OCI-M2 (cell line): Measurements from ENCODE around the gene ACO1.

Experiments
- DNase-seq: peaks from one replicate; lab custom pipeline; 2025; ENCODE audit not compliant: unreplicated experiment; lab: John Stamatoyannopoulos, UW

ACO1 gene

DNA sequence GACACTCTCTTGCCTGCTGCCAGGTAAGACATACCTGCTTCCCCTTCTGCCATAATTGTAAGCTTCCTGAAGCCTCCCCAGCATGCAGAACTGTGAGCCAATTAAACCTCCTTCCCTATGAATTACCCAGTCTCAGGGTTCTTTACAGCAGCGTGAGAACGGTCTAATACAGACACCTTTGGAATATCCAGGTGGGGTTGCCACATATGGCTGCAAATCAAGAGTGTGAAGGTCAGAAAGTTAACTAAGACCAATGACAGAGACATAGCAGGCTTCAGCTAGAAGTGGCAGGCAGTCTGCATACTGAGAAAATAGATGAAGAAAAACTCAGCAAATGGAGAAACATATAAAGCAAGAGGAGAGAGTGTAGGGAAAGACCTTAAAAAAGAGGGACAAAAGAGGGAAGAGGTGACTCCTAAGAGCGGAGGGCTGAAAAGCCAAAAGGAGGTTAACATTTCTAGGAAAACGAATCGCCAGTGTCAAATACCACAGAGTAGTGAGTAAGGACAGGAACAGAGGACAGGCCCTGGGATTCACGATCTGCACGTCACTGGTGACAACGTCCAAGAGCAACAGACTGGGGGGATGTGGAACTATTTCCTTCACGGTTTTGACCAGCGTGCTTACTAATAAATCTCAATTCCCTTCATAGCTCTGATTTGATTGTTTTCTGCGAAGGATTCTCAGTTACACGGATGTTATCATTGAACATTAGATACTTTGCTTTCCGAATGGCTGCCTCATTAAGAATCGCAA lies 1.7 kb upstream of the ACO1 start:
- no peak for DNase-seq

DNA sequence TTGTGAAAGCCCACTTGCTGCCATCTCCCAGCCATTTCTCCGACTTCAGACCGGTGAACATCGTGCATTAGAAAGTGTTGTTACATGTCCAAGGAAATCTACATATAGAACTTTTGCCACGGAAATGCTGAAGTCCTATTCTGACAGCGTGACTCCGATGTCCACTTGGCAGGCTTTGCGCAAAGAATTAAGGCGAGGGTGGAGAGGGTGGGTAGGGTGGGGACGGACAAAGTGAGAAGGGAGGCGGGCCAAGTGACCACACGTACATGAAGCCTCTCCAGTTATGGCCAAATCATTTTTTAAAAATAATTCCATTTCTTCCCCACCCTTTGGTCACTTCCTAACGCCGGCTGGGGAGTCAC lies 460 bp upstream of the ACO1 start:
- DNase-seq = no peak

DNA sequence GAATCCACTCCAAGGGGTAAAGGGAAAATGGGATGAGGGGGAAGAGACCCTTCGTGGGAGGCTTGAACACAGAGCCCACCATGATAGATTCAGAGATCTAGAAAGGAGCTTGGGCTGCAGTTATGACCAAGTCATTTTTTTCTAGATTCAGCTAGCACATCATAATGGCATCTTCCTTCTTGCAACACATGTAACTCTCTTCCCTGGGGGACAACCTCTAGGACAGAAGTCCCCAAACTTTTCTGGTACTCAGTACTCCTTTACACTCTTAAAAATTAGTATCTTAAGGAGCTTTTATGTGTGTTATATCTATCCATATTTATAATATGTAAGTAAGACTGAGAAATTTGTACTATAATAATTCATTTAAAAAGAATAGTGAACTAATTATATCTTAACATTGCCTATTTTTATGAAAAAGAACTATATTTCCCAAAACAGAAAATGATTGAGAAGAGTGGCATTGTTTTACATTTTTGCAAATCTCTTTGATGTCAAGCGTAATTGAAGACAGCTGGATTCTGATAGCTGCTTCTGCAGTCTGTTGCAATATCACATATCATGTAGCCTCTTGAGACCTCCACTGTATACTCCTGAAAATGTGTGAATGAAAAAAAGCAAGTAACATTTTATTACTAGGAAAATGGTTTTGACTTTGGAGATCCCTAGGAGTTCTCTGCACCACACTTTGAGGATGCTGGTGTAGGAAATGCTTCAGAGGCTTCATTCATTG lies 875 bp downstream of the ACO1 start:
- DNase-seq = no peak

DNA sequence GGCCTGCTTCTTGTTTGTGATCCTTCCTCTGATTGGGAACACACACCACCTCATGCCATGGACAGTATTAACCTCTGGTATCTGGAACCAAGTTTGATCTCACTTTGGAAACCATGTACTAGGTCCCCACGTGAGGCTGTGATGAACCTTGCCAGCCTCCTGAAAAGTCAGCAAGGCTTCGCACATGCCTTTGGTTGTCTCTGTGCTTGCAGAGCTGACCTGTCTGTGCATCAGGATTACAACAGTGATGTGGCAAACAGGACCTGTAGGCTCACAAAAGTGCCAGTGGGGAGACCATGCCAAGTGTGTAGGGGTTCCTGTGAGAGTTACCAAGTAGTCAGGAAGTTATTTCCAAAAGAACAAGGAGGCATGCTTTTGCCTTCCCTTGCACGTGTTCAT lies 1.4 kb downstream of the ACO1 start:
- DNase-seq = no peak

DNA sequence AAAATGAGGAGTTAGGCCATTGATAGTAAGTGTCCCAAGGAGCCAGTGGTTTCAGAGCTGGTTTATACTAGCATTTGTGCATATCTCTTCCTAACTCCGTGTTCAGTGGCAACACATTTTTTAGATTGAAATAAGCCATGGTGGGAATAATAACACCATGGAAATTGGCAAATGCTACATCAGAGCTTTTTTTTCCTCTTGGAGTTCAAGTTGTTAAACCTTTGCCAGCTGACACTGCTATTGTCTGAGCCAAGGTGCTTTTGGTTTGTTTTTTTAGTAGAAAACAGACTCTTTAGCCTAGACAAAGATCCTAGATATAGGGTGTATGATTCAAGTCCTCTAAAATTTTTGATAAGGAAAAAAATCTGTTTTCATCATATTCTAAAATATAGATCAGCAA lies 2.8 kb downstream of the ACO1 start:
- DNase-seq = no peak

DNA sequence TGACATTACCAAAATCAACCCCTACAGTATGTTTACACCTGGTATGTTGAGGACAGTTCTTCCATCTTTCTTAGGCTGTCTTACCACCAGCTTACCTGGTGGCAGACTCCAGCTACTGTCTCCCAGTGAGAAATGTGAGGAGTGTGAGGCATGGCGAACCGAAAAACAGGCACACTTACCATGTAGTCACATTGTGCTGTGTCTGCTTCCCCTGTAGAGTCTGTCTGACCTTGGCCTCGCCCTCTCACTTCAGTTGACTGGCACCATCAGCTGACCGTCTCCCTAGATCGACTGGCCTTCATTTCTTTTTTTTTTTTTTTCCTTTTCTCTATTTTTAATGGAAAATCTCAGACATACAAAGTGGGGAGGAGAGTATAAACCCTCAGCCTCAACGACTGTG lies 4.9 kb downstream of the ACO1 start:
- no peak for DNase-seq

DNA sequence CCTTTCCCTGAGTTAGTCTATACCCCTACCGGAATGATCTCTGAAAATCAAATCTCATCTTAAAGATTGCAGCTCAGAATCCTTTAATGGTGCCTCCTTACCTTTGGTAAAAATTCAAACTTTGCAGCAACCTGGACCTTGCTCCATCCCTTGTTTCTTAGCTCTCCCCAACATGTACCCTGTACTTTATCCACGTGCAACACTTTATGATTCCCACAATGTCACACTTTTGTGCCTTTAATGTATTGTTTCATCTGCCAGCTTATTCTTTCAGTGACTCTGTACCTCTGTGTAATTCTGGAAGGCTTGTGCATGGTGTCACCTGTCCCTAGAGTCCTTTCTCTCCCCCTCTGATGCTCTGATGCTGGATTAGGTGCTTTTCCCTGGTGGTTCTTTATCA lies 9.5 kb downstream of the ACO1 start:
- DNase-seq = no peak

DNA sequence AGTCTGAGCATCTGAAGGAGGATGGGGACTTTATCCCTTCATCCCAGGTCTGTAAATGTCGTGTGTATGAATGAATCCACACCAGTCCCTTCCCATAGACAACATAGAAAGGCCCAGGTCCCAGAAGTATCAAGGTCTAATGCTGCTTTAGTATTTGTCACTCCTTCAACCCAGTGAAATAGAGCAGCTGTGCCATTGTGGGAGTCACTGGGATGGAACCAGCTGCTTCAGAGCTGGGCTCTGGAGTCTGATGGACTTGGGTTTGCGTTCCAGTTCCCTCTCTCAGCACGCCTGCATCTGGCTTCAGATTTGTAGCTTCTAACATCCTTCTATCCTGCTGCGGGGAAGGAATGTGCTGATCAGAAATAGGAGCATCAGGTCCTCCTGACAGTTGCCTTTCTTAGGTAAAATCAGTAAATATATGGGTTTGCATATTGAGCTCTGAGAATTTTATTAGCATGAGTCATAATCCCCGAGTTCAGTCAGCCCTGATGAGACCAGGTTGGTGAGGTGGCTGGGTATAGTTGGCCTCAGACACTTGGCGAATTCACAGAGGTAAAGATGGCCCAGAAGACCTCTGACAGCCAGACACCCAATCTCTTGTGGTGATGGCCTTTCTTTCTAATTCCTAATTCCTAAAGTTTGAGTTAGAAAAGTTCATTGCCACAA lies 10.1 kb downstream of the ACO1 start:
- DNase-seq = no peak

DNA sequence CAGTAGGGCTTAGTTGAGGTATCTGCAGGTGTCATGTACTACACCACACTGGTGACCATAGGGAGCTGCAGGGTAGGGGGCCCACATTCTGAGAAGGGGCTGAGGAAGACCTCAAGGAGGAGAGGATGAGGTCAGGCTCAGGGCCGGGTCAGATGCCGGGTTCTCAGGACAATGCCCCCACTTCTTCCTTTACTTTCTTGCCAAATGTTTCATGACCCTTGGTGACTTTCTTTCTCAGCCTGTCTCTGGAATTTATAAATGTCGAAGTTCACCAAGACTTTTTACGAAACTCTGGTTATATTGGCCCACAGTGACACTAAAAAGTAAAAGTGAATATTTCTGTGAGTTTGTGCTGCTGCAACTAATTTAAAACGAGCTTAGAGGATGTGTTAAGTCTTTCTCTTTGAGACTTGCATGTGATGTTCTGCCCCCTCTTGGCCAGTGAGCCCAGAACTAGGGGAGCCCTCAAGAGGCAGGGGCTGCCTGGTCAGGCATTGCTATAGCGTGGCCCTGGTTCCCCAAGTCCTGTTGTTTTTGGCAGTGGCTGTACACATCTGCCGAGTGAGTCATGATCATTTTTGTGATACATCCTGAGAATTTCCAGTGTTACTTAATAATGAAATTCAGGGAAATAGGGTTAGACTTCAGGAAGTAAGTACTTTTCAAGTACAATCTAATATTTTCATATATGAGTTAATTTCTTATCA lies 11.2 kb downstream of the ACO1 start:
- DNase-seq = no peak

DNA sequence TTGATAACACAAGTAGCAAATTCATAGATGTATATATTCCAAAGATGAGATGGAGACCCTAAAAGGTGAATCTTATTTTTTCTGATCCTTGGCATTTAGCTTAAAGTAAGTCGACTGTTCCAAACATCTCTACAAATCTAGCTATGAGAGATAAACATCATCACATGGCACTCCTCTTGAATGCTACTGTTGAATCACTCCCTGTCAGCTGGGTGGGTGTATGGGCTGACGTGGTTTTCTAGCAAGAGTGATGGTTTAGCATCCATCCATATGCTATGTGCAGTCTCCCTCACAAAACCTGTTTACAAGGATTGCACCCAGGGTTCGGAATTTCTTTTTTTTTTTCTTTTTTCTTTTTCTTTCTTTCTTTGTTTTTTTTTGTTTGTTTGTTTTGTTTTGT lies 13.8 kb downstream of the ACO1 start:
- DNase-seq = no peak

DNA sequence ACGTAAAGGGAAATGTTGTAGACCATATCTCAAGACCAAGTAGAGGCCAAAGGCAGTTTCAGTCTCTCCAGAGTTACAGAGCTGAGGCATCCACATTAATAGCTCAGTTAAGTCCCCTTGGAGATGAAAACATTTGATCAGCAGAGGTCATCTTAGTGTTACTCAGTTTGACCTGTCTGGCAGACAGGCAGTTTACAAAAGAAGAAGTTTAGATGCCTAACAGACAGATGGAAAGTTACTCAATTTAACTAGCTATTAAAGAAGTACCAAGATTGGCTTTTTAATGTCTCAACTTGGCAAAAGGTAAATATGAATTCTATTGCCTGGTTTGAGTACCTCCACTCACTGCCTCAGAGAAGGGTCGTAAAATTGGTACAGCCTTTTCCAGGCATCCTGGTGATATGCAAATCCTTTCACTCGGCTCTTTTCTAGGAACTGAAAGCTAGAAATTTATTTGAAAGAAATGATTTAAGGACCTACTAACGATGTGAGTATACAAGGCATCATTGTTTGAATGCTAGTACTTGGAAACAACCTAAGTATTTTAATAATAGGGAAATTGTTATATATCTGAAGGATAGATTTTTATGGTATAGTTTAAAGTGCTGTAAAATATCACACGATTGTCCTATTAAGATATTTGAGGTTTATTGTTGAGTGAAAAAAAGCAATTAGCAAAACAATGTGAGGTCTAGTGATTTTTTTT lies 14.8 kb downstream of the ACO1 start:
- DNase-seq = no peak

DNA sequence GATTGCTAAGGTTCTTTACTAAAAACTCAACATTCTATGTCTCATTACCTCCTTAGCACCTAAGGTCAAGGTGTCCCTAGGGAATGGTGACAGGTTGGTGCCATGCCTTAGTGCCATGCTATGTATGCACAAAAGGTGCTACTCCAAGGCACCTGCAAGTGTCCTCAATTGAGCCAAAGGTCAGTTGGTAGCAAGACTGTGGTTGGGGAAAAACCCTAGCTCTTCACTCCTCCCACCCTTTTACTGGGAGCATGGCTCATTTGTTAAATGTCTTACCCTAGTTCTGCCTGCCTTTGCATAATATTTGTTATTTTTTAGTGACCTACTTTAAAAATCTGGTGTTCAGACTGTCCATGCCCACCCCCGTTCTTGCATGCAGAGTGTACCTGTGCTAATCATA lies 17.0 kb downstream of the ACO1 start:
- no peak for DNase-seq

DNA sequence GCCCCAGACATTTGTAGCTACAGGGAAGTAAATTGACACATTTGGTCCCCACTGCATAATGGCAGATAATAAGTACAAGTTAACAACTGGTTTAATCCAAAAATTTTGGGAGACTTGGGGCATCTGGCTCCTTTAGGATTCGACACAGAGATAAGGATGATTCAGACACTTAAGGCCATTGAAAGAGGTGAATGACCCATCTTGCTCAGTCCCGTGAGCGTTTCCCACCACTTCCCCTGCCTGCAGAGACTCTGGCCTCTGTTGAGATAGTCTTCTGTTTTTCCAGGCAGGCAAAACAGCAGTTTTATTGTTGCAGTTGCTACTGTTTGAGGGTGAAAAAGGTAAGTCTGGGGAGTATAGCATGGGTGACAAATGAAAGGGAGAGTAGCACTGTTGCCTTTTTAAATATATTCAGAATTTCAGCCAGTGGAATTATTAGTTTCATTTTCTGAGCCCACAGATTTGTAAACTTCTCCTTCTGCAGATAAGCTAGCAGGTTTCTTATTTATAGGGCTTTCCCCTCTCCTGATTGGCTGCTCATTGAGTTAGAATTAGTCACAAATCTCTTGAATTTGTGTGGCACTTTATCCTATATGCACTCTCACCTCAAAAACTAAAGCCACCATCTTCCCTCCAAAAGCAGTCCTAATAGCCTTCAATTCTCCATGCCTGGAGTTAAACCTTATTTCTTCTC lies 19.3 kb downstream of the ACO1 start:
- no peak for DNase-seq

DNA sequence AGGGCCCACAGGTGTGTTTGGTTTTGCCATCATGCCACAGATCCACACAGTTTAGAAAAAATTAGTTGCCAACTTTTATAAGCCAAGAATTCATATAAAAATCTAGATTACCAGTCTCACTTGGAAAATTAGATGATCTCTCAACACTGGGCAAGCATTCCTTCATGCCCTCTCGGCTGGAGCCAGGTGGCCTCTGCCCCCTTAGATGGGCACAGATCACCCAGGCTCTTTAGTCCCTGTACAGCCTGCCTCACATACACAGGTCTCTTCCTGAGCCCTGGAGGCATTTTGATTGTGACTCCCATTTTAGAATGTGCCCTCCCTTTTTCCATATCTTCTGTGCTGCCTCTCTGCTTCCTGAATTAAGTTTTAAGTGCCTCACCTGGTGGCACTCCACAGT lies 20.0 kb downstream of the ACO1 start:
- no peak for DNase-seq

DNA sequence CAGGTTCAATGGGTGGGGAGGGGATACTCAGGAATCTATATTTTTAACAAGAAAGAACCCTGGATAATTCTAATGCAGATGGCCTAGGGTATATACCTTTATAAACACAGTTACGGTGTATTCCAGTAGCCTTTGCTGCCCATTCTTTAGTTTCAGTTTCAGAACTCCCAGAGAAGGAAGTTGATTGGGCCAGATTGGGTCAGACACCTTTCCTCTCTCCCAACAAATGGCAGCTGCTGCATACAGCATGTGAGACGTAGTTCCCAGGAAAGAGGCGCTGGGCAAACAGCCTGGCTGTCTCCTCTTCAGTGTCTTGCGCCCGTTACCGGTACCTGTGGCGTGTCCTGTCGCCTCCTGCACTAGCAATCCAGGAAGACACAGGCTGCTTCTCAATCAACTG lies 20.4 kb downstream of the ACO1 start:
- no peak for DNase-seq

DNA sequence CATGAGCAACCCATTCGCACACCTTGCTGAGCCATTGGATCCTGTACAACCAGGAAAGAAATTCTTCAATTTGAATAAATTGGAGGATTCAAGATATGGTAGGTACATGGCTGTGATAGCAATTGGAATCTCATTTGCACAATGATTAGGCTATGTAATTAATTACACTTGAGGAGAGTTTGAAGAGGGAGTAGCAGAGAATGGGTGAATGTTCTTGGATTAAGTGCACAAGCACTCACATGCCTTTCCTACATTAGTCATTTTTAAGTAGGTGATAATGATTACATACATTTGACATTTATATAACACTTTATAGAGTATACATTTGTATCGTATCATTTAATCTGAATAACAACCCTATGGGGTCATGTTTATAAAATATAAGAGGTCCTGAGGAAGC lies 21.1 kb downstream of the ACO1 start:
- no peak for DNase-seq

DNA sequence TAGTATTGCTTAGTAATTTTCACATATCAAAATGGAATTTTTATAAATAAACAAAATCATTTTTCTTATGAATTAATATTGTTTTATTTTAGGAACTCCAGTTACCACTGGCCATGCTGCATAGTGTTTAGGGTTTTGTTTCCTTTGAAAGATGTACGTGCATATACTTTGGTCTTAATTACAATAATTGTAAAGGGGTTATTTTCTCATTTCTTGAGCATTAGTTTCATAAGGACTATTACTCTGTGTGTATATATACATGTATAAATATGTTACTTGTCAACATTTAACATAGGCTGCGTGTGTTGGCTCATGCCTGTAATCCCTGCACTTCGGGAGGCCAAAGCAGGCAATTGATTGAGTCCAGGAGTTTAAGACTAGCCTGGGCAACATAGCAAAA lies 21.6 kb downstream of the ACO1 start:
- no peak for DNase-seq

DNA sequence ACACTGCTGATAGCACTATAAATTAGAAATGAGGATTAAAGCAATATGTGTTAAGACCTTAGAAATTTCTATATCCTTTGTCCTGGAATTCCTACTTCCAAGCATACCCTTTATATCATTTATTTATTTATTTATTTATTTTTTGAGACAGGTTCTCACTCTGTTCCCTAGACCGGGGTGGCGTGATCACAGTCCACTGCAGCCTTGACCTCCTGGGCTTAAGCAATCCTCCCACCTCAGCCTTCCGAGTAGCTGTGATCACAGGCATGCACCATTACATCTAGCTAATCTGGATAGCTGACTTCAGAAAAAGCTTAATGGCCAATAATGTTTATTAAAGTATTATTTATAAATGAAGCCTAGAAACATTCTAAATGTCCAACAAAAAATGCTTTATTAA lies 27.3 kb downstream of the ACO1 start:
- DNase-seq = no peak

DNA sequence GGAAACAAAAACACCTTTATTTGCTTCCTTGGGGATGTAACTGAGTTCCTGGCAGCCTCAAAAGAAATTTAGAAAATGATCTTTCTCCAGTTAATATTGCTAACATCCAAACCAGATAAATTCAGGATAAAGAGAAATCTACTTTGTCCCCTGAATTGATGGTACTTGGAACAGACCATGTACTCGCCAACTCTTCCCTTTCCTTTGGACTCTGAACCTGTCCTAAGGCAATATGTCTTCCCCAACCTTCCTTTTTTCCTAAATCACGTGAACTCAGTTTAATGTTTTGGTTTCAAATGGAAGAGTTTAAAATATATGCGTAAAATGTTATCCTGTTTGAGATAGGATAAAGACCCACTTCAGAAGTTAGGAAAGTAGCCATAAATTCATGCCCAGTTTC lies 28.0 kb downstream of the ACO1 start:
- DNase-seq = no peak

DNA sequence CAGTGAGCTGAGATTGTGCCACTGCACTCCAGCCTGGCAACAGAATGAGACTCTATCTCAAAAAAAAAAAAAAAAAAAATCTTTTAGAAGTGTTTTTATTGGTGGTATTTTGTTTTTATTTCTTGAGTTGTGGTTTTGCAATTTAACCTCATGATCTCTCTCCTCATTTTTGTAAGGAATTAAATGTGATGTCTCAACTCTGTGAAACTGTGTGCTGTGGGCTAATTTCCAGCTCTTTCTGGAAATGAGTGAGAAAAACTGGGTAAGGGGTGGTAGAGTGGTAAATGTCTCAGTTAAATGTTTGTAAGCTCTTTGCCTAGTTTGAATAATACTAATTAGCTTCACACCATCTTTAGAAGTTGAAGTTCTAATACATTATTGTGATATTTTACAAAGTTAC lies 29.0 kb downstream of the ACO1 start:
- DNase-seq = no peak

DNA sequence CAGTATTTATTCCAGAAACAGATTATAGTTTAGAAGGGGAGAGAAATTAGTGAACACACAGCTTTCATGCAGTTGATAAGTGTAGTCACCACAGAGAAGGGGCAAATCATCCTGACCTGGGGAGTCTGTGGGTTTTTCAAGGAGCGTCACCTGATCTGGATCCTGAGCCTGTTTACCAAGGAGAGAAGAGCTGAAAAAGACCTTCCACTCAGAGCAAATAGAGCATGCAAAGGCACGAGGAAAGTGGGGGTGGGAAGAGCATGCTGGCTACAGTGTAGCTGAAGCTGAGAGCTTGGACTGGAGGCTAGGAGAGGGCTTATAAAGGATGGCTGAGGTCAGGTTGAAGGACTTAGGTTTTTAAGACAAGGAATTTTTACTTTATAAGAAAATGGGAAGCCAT lies 30.4 kb downstream of the ACO1 start:
- no peak for DNase-seq
